GM06990 (cell line): Measurements from ENCODE around the gene BLTP3B.

Experiments
- DNase-seq: peaks from one replicate; pipeline ENCODE4 v3.0.0-alpha.2; 2011; ENCODE audit not compliant: insufficient read length; ENCODE audit errors: extremely low read depth
- H3K27me3 ChIP-seq: replicated peaks from 2 replicates; pipeline ENCODE4 v1.6.0; 2011; ENCODE audit warnings: low read length; ENCODE audit not compliant: control insufficient read depth, insufficient read depth
- H3K36me3 ChIP-seq: 2 replicates; pipeline ENCODE4 v1.5.1; 2011; ENCODE audit warnings: low read length; ENCODE audit not compliant: control insufficient read depth, insufficient read depth
- H3K4me3 ChIP-seq: replicated peaks from 2 replicates; pipeline ENCODE4 v1.5.1; 2011; ENCODE audit warnings: low read depth, mild to moderate bottlenecking, control low read depth, low read length
- TF ChIP-seq, protein P1 (sequence below): IDR thresholded peaks from 2 replicates; pipeline ENCODE4 v1.5.1; 2011; ENCODE audit warnings: low read length, control low read depth, mild to moderate bottlenecking, inconsistent platforms; ENCODE audit not compliant: insufficient read depth, poor library complexity, severe bottlenecking

The BLTP3B gene

GRCh38 chr12:100146252-100146651, 3.6 kb upstream of the BLTP3B start:
- no peak for DNase-seq
- Histone ChIP-seq H3K27me3 (no peaks in the 10 kb centered on the region), H3K36me3 (no peaks in the 10 kb centered on the region), H3K4me3 (no peak overlapping the region)
- TF ChIP-seq, protein P1, sequence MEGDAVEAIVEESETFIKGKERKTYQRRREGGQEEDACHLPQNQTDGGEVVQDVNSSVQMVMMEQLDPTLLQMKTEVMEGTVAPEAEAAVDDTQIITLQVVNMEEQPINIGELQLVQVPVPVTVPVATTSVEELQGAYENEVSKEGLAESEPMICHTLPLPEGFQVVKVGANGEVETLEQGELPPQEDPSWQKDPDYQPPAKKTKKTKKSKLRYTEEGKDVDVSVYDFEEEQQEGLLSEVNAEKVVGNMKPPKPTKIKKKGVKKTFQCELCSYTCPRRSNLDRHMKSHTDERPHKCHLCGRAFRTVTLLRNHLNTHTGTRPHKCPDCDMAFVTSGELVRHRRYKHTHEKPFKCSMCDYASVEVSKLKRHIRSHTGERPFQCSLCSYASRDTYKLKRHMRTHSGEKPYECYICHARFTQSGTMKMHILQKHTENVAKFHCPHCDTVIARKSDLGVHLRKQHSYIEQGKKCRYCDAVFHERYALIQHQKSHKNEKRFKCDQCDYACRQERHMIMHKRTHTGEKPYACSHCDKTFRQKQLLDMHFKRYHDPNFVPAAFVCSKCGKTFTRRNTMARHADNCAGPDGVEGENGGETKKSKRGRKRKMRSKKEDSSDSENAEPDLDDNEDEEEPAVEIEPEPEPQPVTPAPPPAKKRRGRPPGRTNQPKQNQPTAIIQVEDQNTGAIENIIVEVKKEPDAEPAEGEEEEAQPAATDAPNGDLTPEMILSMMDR = no peak

DNA sequence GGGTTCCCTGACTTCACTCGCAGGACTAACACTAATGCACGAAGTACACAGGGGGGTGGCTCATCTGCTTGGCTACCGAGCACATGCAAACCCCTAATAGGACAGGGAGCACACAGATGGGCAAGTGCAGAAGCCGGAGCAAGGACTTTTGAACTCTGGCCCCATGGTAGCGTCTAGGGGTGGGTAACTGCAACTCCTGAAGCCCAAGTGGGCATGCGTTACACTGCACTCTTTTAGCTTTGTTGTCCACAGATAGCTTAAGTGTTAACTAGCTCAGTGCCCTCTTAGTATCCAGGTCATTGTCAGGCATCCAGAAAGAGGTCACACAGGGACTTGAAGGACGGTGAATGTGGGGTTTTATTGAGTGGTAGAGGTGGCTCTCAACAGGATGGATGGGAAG, 3.0 kb upstream of the BLTP3B start:
- Histone ChIP-seq H3K27me3 (no peaks in the 10 kb centered on the region), H3K36me3 (no peaks in the 10 kb centered on the region), H3K4me3 (no peak overlapping the region)
- TF ChIP-seq, protein P1 = no peak
- DNase-seq = no peak

- no peak for DNase-seq
Measured at GRCh38 chr12:100141998-100142850, 450 bp downstream of the BLTP3B start.

DNA sequence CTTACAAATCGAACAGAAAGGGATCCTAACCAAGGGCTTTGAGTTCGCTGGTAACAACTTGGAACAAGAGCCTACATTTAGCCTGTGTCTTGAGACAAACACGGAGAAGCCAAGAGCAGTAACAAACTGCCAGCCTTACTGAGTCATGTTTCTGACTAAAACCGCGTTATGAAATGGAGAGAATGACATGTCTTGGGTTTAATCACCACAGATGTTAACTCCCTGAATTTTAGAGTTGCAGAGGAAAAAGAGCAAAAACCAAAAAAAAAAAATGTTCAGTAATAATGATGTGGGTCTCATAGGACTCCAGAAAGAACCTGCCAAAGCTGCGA, 1.0 kb downstream of the BLTP3B start:
- DNase-seq = peak; percentile 30

More at GRCh38 chr12:100141998-100142850, 450 bp downstream of the BLTP3B start:
- Histone ChIP-seq H3K4me3 (peak overlapping the region; percentile 93), H3K27me3 (no peaks in the 10 kb centered on the region), H3K36me3 (no peaks in the 10 kb centered on the region)
- TF ChIP-seq, protein P1 = no peak

GRCh38 chr12:100138803-100139098, 3.9 kb downstream of the BLTP3B start:
- H3K27me3 ChIP-seq = no peaks in the 10 kb centered on the region
- TF ChIP-seq, protein P1 = no peak
- no peak overlapping the region for H3K4me3 ChIP-seq
- H3K36me3 ChIP-seq = no peaks in the 10 kb centered on the region
- DNase-seq = no peak

More for the DNA sequence above, 1.0 kb downstream of the BLTP3B start:
- Histone ChIP-seq H3K27me3 (no peaks in the 10 kb centered on the region), H3K36me3 (no peaks in the 10 kb centered on the region), H3K4me3 (peak overlapping the region; percentile 93)
- TF ChIP-seq, protein P1 = no peak
